ENCODE data around the gene ITPKC. TPM values are rescaled to one million over a fixed set of nuclear protein-coding genes. Genes with fewer than 3 reads are reported as not detected.

The ITPKC gene
- total RNA-seq, 1 donor from 2014 or later = 19.7 TPM

- DNase-seq (ENCODE audit: low read depth) (no peak), FAIRE-seq (no peak)
- Histone ChIP-seq H3K4me3 (ENCODE audit: insufficient read depth, low read depth, low read length) (peak overlapping the region; percentile 76), H3K4me2 (ENCODE audit: low read length) (peak overlapping the region; percentile 99), H3K27ac (ENCODE audit: low read depth, low read length) (peak overlapping the region; percentile 100), H3K4me1 (ENCODE audit: insufficient read depth, low read length) (peaks cover 49% of the 10 kb centered on the region), H3K79me2 (ENCODE audit: insufficient read depth, low read length) (peaks cover 47% of the 10 kb centered on the region), H3K9ac (ENCODE audit: low read length) (peak overlapping the region; percentile 93), H3K27me3 (ENCODE audit: insufficient read depth, low read length) (no peaks in the 10 kb centered on the region), H3K9me3 (ENCODE audit: insufficient read depth, low read depth, low read length) (no peaks in the 10 kb centered on the region), H2AFZ (ENCODE audit: low read depth, low read length) (peak overlapping the region; percentile 43), H4K20me1 (ENCODE audit: insufficient read depth, low read length) (peaks cover 22% of the 10 kb centered on the region), H3K36me3 (ENCODE audit: insufficient read depth, low read length) (no peaks in the 10 kb centered on the region)
- Mint-ChIP-seq H3K36me3 (ENCODE audit: low read depth, unreplicated experiment) (peaks cover 5% of the 10 kb centered on the region), H3K4me1 (ENCODE audit: low read depth, unreplicated experiment) (peaks cover 20% of the 10 kb centered on the region), H3K9me3 (ENCODE audit: unreplicated experiment) (no peaks in the 10 kb centered on the region), H3K4me3 (ENCODE audit: unreplicated experiment) (peak overlapping the region; percentile 91), H3K27ac (ENCODE audit: unreplicated experiment) (peak overlapping the region; percentile 100), H3K27me3 (ENCODE audit: low read depth, unreplicated experiment) (no peaks in the 10 kb centered on the region)
- TF ChIP-seq CTCF (IDR thresholded peaks at IDR 0.05; ENCODE audit: insufficient read depth, low read depth, low read length) = no peak
- no peak for TF ChIP-seq EZH2 (IDR thresholded peaks at IDR 0.05; ENCODE audit: insufficient read depth, low read length)
Observed at GRCh38 chr19:40716031-40716481, 856 bp upstream of the ITPKC start.

- FAIRE-seq (no peak), DNase-seq (ENCODE audit: low read depth) (no peak)
- Histone ChIP-seq H3K4me1 (ENCODE audit: insufficient read depth, low read length) (peaks cover 57% of the 10 kb centered on the region), H2AFZ (ENCODE audit: low read depth, low read length) (peak overlapping the region; percentile 12), H3K27me3 (ENCODE audit: insufficient read depth, low read length) (no peaks in the 10 kb centered on the region), H3K4me3 (ENCODE audit: insufficient read depth, low read depth, low read length) (peak overlapping the region; percentile 76), H3K9me3 (ENCODE audit: insufficient read depth, low read depth, low read length) (no peaks in the 10 kb centered on the region), H3K4me2 (ENCODE audit: low read length) (peak overlapping the region; percentile 99), H4K20me1 (ENCODE audit: insufficient read depth, low read length) (peaks cover 32% of the 10 kb centered on the region), H3K9ac (ENCODE audit: low read length) (peak overlapping the region; percentile 93), H3K79me2 (ENCODE audit: insufficient read depth, low read length) (peaks cover 60% of the 10 kb centered on the region), H3K27ac (ENCODE audit: low read depth, low read length) (peak overlapping the region; percentile 100), H3K36me3 (ENCODE audit: insufficient read depth, low read length) (no peaks in the 10 kb centered on the region)
- no peak for TF ChIP-seq EZH2 (IDR thresholded peaks at IDR 0.05; ENCODE audit: insufficient read depth, low read length)
- no peak for TF ChIP-seq CTCF (IDR thresholded peaks at IDR 0.05; ENCODE audit: insufficient read depth, low read depth, low read length)
- H3K27me3 Mint-ChIP-seq (ENCODE audit: low read depth, unreplicated experiment) = no peaks in the 10 kb centered on the region
- peak overlapping the region; percentile 80 for H3K27ac Mint-ChIP-seq (ENCODE audit: unreplicated experiment)
- no peaks in the 10 kb centered on the region for H3K9me3 Mint-ChIP-seq (ENCODE audit: unreplicated experiment)
- peaks cover 3% of the 10 kb centered on the region for H3K36me3 Mint-ChIP-seq (ENCODE audit: low read depth, unreplicated experiment)
- peak overlapping the region; percentile 97 for H3K4me3 Mint-ChIP-seq (ENCODE audit: unreplicated experiment)
- H3K4me1 Mint-ChIP-seq (ENCODE audit: low read depth, unreplicated experiment) = peaks cover 26% of the 10 kb centered on the region
Observed at GRCh38 chr19:40717325-40717879, 490 bp downstream of the ITPKC start.

Measured in astrocyte (in vitro differentiated cells and primary cell).